HG03066 (cell line): Measurements from ENCODE around the gene DSCAML1.

Experiments
- ATAC-seq: cut with Tn5 transposase; IDR thresholded peaks from one replicate; pipeline ENCODE4 v1.9.1; 2021; ENCODE audit warnings: low read depth; ENCODE audit not compliant: unreplicated experiment

Gene DSCAML1

GRCh38 chr11:117442049-117442868, 354.8 kb downstream of the DSCAML1 start:
- no peak for ATAC-seq

GRCh38 chr11:117441146-117441975, 355.7 kb downstream of the DSCAML1 start:
- no peak for ATAC-seq

DNA sequence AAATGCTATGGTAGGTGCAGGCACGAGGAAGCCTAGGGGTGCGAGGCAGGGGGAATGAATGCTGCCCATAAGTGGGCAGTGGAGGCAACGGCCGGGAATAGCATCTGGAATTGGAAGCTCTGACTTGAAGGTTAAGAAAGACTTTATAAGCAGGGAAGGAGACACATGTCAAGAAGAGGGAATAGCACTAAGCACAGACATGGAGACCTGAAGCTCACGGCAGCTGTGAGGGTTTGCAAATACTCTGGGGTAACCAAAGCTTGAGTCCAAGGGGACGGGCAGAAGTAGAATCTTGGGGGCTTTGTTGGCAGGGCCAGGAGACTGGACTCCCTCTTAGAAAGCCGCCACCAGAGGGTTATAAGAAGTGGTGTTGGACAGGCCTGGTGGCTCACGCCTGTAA, 356.8 kb downstream of the DSCAML1 start:
- no peak for ATAC-seq

DNA sequence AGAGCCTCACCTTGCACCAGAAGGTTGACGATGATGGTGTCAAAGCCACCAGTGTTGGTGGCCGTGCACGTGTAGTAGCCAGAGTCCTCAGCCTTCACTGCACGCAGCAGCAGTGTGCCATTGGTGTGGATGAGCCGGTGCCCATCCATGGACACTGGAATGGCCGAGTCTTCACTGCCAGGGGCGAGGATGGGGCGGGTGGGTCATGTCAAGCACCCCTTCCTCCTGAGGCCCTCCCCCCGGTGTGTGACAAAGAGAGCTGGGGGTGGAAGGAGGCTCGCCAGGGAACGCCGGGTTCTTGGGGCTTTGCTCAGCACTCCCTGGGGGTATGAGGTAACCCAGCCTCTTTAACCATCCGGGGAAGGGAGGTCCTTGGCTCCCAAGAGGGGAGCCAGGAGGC, 357.8 kb downstream of the DSCAML1 start:
- no peak for ATAC-seq

DNA sequence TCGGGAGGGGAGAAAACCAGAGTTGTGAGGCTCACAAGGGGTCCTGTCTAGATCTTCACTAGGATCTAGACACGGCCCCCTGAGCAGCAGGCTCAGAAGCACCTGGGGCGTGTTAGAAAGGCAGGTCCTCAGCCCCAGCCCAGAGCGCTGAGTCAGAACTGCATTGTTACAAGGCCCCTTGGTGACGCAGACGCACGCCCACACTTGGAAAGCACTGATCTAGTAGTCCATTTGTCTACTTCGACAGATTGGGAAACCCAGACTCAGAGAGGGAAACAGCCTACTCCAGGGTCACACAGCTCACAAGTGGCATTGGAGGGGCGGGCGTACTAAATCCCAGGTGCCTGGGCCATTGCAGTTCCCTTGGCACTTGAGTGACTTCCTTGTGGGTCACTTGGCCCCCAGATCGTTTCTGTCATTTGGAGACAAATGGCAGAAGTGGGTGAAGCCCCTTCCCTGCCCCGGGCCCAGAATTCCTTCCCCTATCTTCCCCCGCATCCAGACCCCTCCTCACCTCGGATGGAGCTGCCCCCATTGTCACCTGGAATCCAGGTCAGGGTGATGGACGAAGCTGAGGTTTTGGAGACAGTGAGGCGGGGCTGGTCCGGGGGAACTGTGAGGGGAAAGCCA, 358.5 kb downstream of the DSCAML1 start:
- no peak for ATAC-seq

DNA sequence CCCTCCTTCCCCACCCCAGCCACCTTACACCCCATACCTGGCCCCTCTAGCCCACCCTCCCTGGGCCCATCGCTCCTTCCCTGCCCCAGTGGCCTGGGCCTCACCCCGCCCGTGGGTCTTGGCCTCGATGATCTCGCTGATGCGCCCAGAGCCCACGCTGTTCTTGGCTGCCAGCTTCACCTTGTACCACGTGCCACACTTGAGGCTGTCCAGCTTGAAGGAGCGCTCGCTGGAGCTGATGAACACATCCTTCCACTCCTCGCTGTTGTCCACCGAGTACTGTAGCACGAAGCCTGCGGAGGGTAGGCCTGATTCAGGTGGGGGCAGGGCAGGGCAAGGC, 359.3 kb downstream of the DSCAML1 start:
- no peak for ATAC-seq

DNA sequence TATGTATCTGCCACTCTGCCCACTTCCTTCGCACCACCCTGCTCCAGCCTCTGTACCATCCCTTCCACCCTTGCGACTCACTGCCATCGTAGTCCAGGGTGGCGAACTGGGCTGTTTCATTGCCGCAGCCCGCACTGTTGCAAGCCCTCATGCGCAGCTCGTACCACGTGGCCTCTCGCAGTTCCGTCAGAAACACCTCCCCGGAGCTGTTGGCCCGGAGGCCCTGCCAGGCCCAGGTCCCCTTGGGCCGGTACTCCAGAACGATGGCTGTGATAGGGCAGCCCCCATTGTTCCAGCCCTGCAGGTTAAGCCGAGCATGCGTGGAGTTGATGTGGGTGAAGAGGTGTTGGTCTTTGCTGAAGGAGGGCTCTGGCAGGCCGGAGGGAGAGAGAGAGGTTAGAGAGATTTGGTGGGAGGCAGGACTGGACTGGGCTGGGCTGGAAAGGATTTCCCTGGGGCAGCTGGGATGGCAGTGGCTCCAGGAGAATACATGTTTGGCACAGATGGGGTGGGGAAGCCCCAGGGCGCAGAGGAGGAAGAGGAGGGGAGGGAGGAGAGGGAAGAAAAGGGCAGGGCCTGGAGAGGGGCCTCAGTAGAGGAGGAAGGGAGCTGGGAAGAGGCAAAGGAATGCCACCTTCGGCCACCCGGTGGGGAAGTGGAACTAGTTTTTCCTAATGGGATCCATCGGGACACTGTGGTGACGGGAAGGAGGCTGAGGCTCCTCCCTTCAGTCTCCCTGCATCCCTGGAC, 359.8 kb downstream of the DSCAML1 start:
- ATAC-seq, result no peak

DNA sequence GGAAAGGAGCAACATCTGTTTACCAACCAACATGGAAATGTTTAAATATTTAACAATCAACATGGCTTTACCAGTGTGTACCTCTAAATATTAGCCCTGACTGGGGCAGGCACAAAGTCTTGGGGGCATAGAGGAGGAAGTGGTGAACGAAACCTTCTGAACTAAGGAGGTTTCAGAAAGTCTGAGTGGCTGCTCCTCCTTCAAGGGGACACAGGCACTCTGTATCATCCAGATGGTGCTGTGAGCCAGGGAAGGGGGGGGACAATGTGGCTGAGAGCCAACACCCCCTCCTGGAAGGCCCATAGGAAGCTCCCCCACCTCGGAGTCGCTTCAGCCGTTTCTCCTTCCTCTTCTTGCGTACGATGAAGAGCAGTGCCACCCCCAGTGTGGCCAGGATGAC, 361.7 kb downstream of the DSCAML1 start:
- no peak for ATAC-seq

- ATAC-seq, result no peak
Measured at GRCh38 chr11:117434481-117434880, 362.5 kb downstream of the DSCAML1 start.

DNA sequence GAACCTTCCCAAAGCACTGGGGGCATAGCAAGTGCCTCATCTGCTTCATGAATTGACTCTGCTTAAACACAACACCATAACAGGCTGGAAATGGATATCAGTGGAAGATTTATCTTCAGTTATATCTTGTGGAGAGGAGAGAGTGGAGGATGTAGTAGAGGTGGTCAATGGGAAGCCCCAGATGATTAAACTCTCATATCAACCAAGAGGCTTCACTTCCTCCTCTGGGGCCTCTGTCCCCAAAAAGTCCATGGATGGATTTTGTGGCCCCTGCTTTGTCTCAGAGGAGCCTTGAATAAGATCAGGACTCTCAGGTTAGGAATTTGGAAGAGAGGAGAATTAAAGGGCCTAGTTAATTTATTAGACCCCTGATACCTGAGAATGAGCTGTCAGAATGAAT, 363.3 kb downstream of the DSCAML1 start:
- ATAC-seq, result no peak

- no peak for ATAC-seq
Measured at GRCh38 chr11:117431436-117431835, 365.6 kb downstream of the DSCAML1 start.

DNA sequence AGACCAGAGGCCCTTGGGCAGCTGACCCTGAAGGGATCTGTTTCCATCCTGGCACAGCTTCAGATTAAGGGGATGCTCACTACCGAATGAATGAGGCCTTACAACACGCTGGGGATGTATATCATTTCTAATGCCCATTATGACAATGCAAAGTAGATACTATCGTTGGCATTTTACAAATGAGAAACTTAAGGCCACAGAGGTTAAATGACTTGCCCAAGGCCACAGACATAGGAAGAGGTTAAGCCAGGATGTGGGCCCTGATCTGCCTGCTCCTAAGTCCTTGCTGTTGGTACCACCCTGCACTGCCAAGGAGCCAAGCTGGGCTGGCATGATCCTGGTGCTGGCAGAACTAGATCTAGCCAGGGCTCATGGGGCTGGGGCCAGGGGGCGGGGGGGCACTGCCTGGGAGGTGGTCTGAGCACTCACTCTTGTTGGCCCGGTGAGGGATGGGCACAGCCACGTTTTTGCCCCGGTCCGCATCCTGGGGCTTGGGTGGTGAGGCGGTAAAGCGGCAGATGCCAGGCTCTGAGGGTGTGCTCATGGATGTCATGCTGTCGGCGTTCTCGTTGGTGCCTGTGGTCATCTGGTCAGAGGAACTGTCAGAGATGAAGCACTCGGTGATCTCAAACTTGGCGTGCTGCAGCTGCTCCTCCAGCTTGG, 366.6 kb downstream of the DSCAML1 start:
- ATAC-seq, result no peak

GRCh38 chr11:117428856-117429229, 368.2 kb downstream of the DSCAML1 start:
- ATAC-seq, result no peak

- ATAC-seq, result no peak
Measured at GRCh38 chr11:117428186-117428855, 368.7 kb downstream of the DSCAML1 start.

GRCh38 chr11:117427356-117427874, 369.6 kb downstream of the DSCAML1 start:
- no peak for ATAC-seq

- no peak for ATAC-seq
Measured at GRCh38 chr11:117426941-117427340, 370.1 kb downstream of the DSCAML1 start.

- no peak for ATAC-seq
Measured at GRCh38 chr11:117426297-117426685, 370.7 kb downstream of the DSCAML1 start.

DNA sequence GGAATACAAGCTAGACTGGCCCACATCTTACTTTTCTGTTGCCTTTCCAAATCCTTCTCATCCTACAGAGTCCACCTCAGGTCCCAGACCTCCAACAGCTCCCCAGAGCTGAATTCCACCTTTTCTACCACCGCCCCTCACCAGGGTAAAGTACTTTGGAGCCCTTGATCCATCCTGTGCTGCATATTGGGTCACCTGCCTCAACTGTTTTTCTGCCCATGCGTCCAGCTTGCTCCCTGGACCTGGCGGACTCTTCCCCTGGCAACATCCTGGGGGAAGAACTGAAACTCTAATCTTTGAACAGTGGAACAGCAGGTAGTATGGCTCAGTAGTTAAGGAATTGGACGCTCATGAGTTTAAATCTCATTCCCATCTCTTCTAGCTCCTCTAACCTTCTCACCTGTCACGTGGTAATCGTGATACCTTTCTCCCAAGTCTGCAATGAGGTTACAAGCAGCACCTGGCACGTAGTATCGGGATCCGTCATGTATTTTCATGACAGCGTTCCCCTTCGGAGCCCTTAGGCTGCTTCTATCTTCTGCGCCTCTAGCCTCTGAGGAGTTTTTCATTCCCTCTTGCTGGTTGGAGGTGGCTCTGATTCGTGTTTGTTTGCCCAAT, 371.2 kb downstream of the DSCAML1 start:
- no peak for ATAC-seq

DNA sequence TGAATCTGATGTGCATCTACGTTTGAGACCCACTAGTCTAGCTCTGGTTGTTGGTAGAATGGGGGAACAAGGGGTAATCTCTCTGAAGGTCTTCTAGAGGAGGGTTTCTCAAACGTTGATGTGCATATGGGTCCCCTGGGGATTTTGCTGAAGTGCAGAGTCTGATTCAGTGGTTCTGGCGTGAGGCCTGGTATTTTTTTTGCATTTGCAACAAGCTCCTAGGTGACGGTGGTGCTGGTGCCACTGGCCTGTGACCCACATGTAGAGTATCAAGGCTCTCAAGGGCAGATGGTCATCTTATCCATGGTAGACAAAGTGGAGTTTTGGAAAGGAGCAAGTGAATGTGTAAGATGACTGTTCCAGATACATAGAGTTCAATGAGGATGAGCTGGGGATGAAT, 372.2 kb downstream of the DSCAML1 start:
- ATAC-seq, result no peak
